Ascending aorta (tissue), 2 donors: ENCODE measurements around the gene SHISA4. TPM values are rescaled to one million over a fixed set of nuclear protein-coding genes. Genes with fewer than 3 reads are reported as not detected.

Experiments used
- DNase-seq, 2 donors: peaks; one replicate each; pipeline ENCODE4 v3.0.0-alpha.2; 2019; ENCODE audit warnings: low spot score in 2 of 2
- H3K27ac ChIP-seq, 2 donors: fragments of 200-600 bp; sonication (generic); one replicate each; pipeline ENCODE4 v1.5.1; 2016 to 2017; ENCODE audit warnings: mild to moderate bottlenecking in 1 of 2
- H3K27me3 ChIP-seq: fragments of 200-600 bp; sonication (generic); one replicate; pipeline ENCODE4 v1.5.1; 2017
- H3K36me3 ChIP-seq, 2 donors: fragments of 200-600 bp; sonication (generic); one replicate each; pipeline ENCODE4 v1.5.1; 2016
- H3K4me1 ChIP-seq, 2 donors: fragments of 200-600 bp; sonication (generic); one replicate each; pipeline ENCODE4 v1.5.1; 2016 to 2017; ENCODE audit warnings: mild to moderate bottlenecking in 1 of 2
- H3K4me3 ChIP-seq, 2 donors: fragments of 200-600 bp; sonication (generic); one replicate each; pipeline ENCODE4 v1.5.1; 2016 to 2017; ENCODE audit warnings: mild to moderate bottlenecking in 1 of 2
- H3K9me3 ChIP-seq, 2 donors: fragments of 200-600 bp; sonication (generic); one replicate each; pipeline ENCODE4 v1.5.1; 2016
- CTCF ChIP-seq, 3 experiments: fragments of 200-600 bp in 2 of 3; fragments of 450-650 bp in 1 of 3; sonication (generic) in 2 of 3; IDR thresholded peaks; one replicate each; pipeline ENCODE4 v1.5.1; 2016 to 2019; ENCODE audit warnings: antibody characterized with exemption in 3 of 3, mild to moderate bottlenecking in 1 of 3, moderate library complexity in 1 of 3
- intact Hi-C: fragments of 100-400 bp; cut with DNase I; formaldehyde crosslinking; loops from one replicate; pipeline ENCODE4 v1.15.1; 2023
- total RNA-seq: library from RNA; depleted of rRNA; stranded (reverse); fragments of >200 nt; gene quantifications from one replicate; pipeline ENCODE4 v1.1.0, GENCODE V29; 2016

The SHISA4 gene
- total RNA-seq, 1 donor from 2014 or later, result 62.5 TPM

DNA sequence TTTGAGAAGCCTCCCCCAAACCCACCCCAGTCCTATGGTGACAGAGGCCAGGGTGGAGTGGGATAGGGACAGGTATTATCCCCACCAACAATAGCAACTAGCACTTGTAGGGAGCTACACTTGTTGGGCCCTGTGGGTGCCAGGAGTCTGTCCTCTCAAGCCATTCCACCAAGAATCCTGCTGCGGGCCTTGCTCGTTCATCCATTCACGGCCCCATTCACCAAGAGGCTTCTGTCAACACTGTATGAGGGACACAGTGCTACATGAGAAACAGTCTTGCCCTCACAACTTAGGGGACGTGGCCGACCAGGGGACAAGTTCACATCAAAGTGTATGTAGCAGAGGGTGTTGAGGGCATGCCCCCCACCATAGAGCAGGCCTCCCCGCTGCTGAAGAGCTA, 18.9 kb downstream of the SHISA4 start:
- H3K4me3 ChIP-seq, result no peak overlapping the region
- TF ChIP-seq CTCF (IDR thresholded peaks at IDR 0.05), result no peak
- peak overlapping the region; percentile 94 to 97 for H3K27ac ChIP-seq
- no peaks in the 10 kb centered on the region for H3K27me3 ChIP-seq
- no peaks in the 10 kb centered on the region for H3K9me3 ChIP-seq
- intact Hi-C loops, result no loop called here
- H3K36me3 ChIP-seq, result peaks cover 33 to 37% of the 10 kb centered on the region in 2 donors
- peaks cover 74 to 94% of the 10 kb centered on the region in 2 donors for H3K4me1 ChIP-seq
- DNase-seq, result no peak

DNA sequence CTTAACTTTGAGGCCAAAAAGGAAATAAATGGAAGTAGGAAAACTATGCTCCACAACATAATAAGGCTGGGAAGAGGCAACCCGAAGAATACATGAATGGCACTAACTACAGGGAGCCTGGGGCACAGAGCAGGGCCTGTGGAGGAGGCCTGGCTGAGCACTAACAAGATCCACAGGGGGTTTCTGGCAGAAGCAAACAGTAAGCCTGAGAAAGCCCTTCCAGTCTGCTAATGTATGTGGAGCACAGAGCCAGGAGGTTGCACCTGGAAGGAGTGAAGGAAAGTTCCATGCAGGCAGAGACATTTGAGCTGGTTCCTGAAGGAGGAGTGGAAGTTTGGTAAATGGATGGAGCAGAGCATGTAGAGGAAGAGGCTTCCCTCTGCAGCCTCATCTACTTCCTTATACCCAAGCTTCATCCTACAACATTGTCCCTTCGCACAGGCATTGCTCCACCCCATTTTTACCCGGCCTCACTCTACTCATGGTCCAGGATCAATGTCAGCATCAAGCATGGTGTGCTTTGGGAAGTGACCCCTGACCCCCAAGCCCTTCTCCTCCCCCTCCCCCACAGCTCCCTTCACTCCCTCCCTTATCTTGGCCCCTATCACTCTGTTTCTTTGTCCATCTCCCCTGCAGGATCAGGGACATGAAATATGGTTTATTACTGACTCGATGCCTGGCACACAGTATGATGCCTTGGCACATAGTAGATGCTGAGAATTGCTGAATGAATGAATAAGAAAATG, 23.3 kb downstream of the SHISA4 start:
- H3K4me3 ChIP-seq, result peak overlapping the region in 1 of 2 donors; percentile 31
- TF ChIP-seq CTCF (IDR thresholded peaks at IDR 0.05), result no peak
- H3K36me3 ChIP-seq, result peaks cover 46 to 47% of the 10 kb centered on the region in 2 donors
- intact Hi-C loops, result no loop called here
- no peaks in the 10 kb centered on the region for H3K9me3 ChIP-seq
- H3K27me3 ChIP-seq, result no peaks in the 10 kb centered on the region
- peaks cover 73 to 94% of the 10 kb centered on the region in 2 donors for H3K4me1 ChIP-seq
- no peak for DNase-seq
- peak overlapping the region; percentile 94 to 97 for H3K27ac ChIP-seq

DNA sequence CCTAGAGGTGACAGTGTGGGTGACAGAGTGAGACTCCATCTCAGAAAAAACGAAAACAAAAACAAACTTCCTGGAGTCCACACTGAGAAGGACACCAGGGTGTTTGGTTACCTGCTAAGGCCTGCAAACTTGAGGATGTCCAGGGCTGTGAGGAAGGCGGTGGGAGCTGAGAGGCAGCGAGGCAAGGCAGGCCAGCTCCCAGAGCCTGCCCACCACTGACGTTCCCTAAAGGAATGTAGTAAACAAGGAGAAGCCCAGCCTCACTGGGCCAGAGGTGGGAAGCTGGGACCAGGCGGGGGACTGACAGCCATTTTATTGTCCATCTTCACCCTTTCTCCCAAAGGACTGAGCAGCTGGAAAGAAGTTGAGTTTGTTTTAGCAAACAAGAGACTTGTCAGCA, 24.1 kb downstream of the SHISA4 start:
- intact Hi-C loops, result no loop called here
- Histone ChIP-seq H3K36me3 (peaks cover 46 to 47% of the 10 kb centered on the region in 2 donors), H3K27ac (peak overlapping the region; percentile 94 to 97), H3K4me3 (peak overlapping the region in 1 of 2 donors; percentile 31), H3K4me1 (peaks cover 71 to 95% of the 10 kb centered on the region in 2 donors), H3K27me3 (no peaks in the 10 kb centered on the region), H3K9me3 (no peaks in the 10 kb centered on the region)
- peak in 1 of 2 donors; percentile 85 for DNase-seq
- no peak for TF ChIP-seq CTCF (IDR thresholded peaks at IDR 0.05)

GRCh38 chr1:201914456-201915235, 25.9 kb downstream of the SHISA4 start:
- intact Hi-C loops, result loop anchor here (1.0 kb wide), 1 partner anchor 9 kb away; no protein-coding TSS in a partner anchor
- Histone ChIP-seq H3K27ac (peak overlapping the region; percentile 94 to 97), H3K4me1 (peaks cover 75 to 95% of the 10 kb centered on the region in 2 donors), H3K4me3 (peak overlapping the region in 1 of 2 donors; percentile 31), H3K36me3 (peaks cover 32 to 37% of the 10 kb centered on the region in 2 donors), H3K27me3 (no peaks in the 10 kb centered on the region), H3K9me3 (no peaks in the 10 kb centered on the region)
- TF ChIP-seq CTCF (IDR thresholded peaks at IDR 0.05), result no peak
- DNase-seq, result no peak

DNA sequence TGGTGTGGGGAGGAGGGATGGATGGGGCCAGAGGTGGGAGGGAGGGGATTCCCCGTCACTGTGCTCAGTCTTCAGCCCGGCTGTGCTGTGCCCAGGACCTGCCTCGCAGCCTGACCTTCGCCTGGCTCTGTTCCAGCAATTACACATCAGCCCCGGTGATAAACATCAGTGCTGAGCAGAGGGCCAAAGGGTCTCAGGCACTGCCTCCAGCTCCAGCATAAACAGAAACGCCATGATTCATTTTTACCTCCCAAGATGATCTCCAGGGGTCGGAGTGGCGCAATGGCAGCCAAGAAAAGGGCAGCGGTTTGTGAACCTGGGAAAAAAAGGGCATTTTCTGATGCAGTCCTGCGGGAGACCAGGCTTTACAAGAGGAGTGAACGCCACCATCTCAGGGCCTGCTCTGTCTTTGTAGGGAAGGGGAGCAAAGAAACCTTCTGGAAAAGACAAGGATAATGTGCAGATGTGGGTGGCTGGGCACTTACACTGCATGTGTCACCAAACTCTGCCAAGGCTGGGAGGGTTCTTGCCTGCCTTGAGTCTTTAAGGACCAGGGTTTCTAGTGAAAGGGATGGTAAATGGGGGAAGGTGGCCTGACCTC, 28.1 kb downstream of the SHISA4 start:
- intact Hi-C loops, result loop anchor here (2.0 kb wide), 2 partner anchors 22 to 30 kb away; partner anchors contain the start of gene LMOD1
- no peaks in the 10 kb centered on the region for H3K9me3 ChIP-seq
- DNase-seq, result peak; percentile 69 to 97
- H3K4me1 ChIP-seq, result peaks cover 71 to 94% of the 10 kb centered on the region in 2 donors
- no peaks in the 10 kb centered on the region for H3K27me3 ChIP-seq
- H3K36me3 ChIP-seq, result peaks cover 39 to 40% of the 10 kb centered on the region in 2 donors
- H3K4me3 ChIP-seq, result peak overlapping the region; percentile 30 to 50
- TF ChIP-seq CTCF (IDR thresholded peaks at IDR 0.05), result no peak
- H3K27ac ChIP-seq, result peak overlapping the region; percentile 94 to 97
